Choroid plexus epithelial cell (primary cell): ENCODE data around the gene MRPS18A.
A peak's percentile ranks its signal among the peaks of the same experiment; 100 is the strongest.

Source experiments
- DNase-seq: peaks from one replicate; pipeline ENCODE4 v3.0.0-alpha.2; 2010; ENCODE audit warnings: low read depth
- H3K4me3 ChIP-seq: 2 replicates; pipeline ENCODE4 v1.5.1; 2011; ENCODE audit warnings: low read depth, mild to moderate bottlenecking, control low read depth, low read length, moderate library complexity
- TF ChIP-seq, protein P1 (sequence below): conservative IDR thresholded peaks from 2 replicates; pipeline ENCODE4 v1.5.1; 2011; ENCODE audit warnings: low read depth, mild to moderate bottlenecking, control low read depth, inconsistent platforms, low read length, moderate library complexity

The MRPS18A gene

GRCh38 chr6:43687437-43688347 lies at the start of gene MRPS18A:
Gene MRPS18A (minus strand): TSS chr6:43687791. CDS start chr6:43687779, 12 bp downstream.
- peak within 1 kb of the TSS; percentile 72 for H3K4me3 ChIP-seq
- TF ChIP-seq, protein P1, sequence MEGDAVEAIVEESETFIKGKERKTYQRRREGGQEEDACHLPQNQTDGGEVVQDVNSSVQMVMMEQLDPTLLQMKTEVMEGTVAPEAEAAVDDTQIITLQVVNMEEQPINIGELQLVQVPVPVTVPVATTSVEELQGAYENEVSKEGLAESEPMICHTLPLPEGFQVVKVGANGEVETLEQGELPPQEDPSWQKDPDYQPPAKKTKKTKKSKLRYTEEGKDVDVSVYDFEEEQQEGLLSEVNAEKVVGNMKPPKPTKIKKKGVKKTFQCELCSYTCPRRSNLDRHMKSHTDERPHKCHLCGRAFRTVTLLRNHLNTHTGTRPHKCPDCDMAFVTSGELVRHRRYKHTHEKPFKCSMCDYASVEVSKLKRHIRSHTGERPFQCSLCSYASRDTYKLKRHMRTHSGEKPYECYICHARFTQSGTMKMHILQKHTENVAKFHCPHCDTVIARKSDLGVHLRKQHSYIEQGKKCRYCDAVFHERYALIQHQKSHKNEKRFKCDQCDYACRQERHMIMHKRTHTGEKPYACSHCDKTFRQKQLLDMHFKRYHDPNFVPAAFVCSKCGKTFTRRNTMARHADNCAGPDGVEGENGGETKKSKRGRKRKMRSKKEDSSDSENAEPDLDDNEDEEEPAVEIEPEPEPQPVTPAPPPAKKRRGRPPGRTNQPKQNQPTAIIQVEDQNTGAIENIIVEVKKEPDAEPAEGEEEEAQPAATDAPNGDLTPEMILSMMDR: no peak
- peak; percentile 70 for DNase-seq

GRCh38 chr6:43736844-43737243 lies 49.3 kb upstream of the MRPS18A start:
- H3K4me3 ChIP-seq: no peak overlapping the region
- no peak for DNase-seq
- TF ChIP-seq, protein P1: no peak

DNA sequence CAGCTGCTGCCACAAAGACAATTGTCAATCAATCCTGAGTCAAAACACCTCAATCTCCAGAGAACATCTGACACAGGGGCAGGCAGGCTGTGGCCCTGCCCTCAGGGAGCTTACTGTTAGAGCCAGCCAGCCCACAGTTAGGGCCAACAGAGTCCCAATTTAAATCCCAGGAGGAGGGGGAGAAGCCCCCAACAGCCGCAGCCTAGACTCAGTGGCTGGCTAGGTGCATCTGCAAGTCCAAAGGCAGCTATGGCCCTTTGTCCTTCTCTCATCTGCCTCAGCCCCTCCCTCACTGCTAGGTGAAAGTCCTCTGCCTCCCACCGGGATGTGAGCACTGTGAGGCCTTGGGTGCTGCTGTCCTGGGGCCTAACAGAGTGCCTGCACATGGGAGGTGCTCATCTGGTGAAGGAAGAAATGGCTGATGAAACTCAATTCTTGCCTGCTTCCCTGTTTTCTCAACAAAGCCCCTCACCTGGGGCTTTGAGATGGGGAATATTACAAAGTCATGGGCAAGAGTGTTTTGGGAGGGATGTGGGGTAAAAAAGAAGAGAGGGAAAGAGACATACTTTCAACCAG lies 48.7 kb upstream of the MRPS18A start:
- DNase-seq: no peak
- TF ChIP-seq, protein P1: no peak
- H3K4me3 ChIP-seq: no peak overlapping the region

GRCh38 chr6:43735642-43736199 lies 48.1 kb upstream of the MRPS18A start:
- no peak overlapping the region for H3K4me3 ChIP-seq
- DNase-seq: no peak
- TF ChIP-seq, protein P1: no peak

DNA sequence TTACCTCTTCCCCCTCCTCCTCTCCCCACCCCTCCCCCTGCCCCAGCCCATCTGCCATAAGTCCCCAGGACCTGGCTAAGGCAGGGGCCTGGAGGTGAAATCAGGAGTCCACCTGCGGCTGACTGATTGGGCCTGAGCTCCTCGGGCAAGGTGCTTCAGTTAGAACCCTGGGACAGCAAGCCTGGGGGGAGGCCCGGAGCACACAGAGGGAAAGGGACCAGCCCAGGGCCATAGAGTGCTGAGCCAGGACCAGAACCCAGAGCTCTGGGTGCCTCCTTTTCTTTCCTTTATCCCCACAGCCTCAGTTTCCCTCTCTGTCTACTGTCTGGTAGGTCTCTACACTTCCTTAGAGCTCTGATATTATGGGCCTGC lies 46.7 kb upstream of the MRPS18A start:
- no peak for DNase-seq
- TF ChIP-seq, protein P1: no peak
- no peak overlapping the region for H3K4me3 ChIP-seq

DNA sequence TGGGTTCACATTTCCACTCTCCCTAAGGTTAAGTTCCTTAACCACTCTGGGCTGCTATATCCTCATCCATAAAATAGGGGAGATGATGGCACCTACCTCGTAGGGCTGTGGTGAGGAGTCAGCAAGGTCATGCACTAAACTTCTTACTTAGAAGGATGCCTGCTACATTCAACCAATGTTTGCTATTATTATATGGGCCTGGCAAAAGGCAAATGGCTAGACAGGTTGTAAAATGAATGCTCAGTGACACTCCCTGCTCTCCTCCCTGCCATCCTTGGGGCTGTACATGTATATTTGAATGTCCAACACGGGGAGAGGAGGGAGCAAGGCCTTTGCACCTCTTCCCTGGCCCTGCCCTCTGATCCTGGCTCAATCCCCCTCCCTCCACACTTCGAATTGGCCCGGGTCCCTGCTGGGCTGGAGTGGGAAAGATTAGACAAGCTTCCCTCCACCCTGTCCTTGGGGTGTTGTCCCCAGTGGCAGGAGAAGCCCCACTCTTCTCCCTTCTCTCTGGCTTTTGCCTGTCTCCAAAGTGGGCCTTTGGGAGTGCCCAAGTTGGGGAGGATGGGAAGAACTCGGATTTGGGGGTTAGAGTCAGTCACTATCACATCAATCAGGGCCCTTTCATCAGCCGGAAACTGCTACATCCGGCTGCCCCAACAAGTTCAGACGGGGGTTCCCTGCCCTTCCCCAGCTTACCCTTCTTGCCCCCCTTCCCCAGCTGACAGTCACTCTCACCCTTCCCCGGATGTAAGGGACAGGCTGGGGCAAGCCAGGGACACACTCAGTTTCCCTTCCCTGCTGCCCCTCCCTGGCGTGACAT lies 46.1 kb upstream of the MRPS18A start:
- no peak overlapping the region for H3K4me3 ChIP-seq
- TF ChIP-seq, protein P1: no peak
- no peak for DNase-seq
